Fibroblast of upper back skin (primary cell): ENCODE measurements around the gene TEX19.
"Not testable (repeated sequence)": the region's sequence is repeated elsewhere in the genome, so short reads cannot be mapped to it uniquely, and the experiment has no call there.

Experiments used
- DNase-seq: peaks from one replicate; pipeline ENCODE4 v3.0.0-alpha.2; 2013

TEX19 gene

DNA sequence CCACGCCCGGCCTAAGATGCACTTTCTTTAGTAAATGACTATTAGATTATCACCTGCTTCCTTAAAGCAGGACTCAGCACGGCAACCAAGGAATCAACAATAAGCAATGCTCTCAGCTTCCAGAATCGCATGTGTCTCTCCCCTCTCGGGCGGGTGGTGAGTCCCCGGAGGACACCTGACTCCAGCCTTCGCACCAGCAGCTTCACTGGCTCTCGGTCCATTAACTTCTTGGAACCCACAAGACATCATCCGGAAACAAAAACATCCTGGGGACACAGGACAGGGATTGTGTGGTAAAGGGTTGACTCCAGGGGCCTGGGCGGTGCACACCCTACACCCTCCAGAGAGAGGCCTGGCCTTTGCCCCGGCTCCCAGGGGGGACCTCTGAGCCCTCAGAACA, 35.2 kb downstream of the TEX19 start:
- no peak for DNase-seq

DNA sequence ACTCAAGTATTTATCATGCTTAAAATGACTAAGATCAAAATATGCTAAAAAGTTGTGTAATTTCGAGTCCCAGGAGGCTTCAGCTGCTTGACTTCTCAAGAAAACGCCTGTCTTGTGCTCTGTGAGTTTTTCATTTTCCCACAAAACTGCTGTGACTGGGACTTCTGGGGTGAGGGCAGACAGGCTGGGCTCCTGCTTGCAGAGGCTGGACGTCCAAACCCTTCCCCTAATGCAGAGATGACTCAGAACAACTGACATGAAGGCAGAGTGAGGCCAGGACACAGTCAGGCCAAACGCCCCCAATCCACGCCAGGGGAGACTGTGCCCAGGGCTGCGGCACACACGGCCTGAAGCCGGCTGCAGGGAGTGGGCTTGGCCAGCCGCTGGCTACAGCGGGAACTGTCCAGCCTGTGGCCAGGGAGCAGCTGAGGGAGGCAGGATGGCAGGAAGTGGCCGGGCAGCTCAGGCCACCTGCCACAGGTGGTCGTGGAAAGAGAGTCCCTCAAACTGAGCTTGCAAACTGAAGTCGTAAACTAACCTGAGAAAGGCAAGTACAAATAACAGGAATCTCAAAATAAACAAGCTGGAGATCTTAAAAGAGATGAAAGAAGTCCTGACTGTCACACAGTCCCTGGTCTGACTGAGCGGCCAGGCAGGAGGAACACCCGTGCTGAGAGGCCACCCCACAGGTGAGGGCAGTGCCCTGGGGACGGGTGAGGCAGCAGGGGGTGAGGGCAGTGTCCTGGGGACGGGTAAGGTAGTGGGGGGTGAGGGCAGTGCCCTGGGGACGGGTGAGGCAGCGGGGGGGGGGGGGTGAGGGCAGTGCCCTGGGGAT, 37.8 kb downstream of the TEX19 start:
- DNase-seq, result peak; percentile 97

DNA sequence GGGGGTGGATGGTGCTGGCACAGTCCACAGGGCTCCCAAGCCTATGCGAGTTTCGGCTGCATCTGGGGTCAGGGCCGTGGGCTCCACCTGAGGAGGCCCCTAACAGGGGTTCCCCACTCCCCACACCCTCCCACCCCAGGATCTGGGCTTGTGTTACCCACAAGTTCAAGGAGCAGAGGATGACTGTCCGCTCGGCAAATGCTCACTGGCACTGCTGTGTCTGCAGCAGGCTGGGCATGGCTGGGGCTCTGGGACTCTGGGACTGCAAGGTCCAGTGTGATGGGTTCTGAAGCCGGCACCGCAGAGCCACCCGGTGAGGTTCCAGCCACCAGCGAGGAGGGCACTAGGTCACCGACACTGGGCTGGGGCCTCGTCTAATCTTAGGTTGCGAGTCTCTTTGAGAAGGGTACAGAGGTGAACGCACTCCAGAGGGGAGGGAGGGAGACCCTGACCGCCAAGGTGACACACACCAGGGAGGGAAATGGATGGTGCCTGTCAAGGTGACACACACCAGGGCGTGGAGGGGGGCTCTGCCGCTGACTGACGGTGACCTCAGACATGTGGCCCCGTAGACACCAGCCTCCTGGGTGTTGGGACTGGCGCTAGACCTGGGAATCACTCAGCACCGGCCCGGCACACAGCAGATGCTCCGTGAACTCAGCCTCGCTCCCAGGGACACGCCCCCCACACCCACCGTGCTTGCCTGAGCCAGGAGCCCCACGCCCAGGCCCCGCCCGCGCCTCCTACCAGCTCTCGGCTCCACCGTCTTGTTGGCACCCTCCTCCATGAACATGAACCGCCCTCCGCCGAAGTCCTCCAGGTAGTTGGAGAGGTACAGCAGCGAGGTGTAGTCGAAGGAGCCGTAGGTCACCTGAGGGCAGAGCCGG, 38.6 kb downstream of the TEX19 start:
- no peak for DNase-seq

DNA sequence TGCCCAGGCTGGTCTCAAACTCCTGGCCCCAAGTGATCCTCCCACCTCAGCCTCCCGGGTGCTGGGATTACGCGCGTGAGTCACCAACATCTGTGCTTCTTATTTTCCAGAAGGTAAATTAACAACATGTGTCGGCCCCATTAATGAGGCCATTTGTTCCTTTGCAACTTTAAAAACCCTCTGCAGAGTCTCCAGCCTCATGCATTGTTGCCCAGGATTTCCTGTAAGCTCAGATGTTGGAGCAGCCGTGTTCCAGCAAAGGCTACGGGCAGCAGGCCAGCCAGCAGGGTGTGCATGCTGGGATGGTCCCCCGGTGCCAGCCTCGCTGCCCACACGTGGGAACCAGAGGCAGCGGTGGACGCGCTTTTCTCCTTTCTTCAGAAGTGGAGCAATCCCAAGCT, 40.0 kb downstream of the TEX19 start:
- peak; percentile 95 for DNase-seq

DNA sequence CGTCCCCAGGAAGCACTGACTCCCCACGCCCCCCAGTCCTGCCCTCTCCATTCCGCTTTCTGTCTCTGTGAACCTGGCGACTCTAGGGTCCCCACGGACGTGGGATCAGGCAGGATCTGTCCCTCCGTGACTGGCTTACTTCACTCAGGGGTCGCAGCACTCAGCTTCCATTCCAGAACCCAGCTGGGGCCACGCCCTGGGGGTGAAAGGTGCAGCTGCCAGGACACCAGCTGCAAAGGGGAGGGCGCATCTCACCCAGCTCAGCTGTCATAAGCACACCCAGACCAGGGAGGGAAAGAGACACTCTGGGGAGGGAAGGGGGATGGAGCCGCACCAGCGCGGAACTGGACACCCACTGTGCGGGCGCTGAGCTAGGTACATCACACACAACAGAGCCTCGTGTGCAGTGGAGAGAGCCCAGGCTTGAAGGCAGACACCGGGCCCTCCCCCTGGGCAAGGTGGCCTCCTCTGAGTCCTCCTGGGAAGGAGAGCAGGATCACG, 40.6 kb downstream of the TEX19 start:
- no peak for DNase-seq

DNA sequence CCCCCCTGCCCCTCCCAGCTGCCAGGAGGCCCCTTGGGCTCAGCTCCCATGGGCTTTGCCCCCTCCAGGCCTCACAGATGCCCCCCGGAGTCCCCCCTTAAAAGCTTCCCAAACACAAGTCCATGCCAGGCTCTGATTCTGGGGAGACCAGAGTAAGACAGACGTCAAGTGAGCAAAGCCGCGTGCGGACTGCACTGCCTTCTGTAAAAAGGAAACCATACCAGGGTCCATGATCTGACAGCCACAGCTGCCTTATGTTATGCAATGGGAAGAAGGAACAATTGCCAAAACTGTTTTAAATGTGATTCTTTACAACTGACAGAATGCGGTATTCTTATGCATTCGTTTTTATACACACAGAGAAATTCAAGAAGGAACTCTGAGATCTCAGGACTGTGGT, 41.2 kb downstream of the TEX19 start:
- DNase-seq, result peak; percentile 52

DNA sequence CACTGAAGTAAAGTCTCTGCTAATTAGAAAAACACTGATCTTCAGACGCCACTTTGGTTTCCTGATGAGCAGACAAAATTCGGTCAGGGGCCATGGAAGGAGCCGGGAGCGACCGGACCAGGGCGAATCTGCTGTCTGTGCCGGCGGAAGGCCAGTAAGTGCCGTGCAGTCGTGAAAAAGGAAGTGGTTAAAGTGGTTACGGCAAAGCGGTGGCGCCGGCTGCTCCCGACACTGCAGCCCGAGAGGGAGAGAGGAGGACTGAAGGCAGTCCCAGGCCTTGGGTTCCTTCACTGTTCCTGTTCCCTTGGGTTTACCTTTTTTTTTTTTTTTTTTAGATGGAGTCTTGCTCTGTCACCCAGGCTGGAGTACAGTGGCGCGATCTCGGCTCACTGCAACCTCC, 41.8 kb downstream of the TEX19 start:
- peak; percentile 26 for DNase-seq

DNA sequence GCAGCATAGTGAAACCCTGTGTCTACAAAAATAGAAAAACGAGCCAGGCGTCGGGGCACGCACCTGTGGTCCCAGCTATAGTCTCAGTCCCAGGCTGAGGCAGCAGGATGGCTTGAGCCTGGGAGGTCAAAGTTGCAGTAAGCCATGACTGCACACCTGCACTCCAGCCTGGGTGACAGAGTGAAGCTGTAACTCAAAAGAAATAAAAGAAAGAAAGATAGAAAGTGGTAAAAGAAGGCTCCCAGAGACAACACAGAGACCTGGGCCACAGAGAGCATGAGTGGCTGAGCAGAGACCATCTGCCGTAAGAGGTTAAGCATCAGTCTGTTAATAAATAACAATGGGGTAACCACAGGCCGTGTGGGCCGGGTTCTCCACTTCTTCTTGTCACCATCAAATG, 43.8 kb downstream of the TEX19 start:
- no peak for DNase-seq

DNA sequence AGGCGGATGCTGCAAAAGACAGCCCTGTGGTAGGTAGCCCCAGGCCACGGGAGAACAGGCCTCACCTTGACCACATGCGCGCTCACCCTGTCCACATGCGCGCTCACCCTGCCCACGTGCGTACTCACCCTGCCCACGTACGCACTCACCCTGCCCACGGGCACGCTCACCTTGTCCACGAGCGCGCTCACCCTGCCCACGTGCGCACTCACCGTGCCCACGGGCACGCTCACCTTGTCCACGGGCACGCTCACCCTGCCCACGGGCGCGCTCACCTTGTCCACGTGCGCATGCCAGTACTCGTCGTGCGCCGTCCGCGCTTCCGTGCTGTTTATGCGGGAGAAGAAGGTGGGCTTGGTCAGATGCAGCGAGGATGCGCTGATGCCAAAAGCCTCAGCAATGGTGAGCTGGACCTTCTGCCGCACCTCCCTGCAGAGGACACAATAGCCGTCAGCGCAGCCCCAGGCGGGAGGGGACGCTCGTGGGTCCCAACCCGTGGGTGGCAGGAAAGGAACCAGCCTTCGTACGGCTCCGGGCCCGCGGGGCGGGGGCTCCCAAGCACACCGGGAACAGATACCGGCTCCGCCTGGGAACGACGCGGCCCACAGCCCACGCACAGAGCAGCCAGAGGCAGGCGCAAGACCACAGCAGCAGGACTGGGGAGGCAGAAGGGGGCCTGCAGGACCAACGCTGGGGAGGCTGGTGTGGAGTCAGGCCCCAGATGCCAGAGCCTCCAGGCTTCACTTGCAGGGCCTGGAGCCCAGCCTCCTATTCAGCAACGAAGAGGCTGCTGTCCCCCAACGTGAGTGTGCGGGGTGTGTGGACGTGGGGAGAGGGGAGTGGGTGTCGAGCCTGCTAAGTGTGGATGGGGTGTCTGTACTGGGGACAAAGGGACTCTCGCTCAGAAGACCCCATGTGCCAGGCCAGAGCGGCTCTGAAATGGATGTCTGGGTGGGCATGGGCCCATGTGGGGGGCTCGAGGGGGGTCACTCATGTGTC, 44.9 kb downstream of the TEX19 start:
- no peak for DNase-seq

DNA sequence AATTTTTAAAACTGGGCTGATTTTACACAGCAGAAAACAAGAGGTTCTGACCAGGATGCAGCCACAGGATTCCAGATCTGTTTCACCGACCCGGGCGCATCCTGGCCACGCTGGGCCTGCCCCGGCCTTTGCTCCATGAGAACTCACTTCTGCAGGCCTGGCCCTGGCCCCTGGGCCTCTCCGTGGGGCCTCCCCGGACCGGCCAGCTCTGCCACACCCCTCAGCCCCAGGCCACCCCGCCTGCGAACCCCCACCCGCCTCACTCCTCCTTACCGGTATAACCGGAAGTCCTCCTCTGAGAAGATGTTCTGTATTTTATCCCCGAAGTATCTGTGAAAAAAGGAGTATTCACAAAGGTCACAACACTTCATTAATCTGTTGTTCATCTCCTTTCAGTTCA, 46.0 kb downstream of the TEX19 start:
- DNase-seq, result no peak

DNA sequence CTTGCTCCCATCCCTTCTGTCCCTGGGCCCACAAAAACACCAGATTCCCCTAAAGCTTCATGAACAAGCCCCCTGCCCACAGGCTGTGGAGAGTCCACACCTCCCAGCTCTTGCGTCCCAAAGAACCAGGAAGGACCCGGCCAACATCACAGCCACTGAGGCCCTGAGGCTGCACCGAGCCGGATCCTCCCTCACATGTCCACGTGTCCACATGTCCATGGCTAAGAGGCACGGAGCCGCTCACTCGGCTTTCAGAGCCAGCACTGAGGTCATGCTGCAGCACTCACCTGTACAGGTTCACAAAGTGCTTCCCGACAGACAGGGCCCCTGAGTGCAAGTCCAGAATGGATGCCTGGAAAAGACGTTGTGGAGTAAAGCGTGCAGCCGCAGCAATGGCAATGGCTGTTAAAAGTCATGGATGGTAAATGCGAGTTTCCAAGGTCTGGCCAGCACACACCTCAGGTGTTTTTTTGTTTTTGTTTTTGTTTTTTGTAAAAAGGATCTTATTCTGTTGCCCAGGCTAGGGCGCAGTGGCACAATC, 47.2 kb downstream of the TEX19 start:
- no peak for DNase-seq

DNA sequence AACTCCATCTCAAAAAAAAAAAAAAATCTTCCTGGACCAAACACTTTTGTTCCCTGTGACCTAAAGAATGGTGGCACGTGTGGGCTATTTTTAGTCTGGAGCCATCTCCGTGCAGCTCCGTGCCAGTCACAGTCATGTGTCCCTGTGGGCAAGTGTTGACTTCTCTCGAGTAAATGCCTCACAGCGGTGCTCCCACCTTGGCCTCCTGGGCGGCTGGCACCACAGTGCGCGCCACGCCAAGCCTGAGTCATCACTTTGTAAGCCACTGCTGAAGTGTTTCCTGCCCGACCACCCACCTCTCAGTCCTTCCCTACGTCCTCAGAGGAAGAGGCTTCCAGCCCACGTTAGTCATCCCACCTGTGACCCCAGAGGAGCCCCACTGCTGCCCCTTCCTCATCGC, 48.2 kb downstream of the TEX19 start:
- no peak for DNase-seq

DNA sequence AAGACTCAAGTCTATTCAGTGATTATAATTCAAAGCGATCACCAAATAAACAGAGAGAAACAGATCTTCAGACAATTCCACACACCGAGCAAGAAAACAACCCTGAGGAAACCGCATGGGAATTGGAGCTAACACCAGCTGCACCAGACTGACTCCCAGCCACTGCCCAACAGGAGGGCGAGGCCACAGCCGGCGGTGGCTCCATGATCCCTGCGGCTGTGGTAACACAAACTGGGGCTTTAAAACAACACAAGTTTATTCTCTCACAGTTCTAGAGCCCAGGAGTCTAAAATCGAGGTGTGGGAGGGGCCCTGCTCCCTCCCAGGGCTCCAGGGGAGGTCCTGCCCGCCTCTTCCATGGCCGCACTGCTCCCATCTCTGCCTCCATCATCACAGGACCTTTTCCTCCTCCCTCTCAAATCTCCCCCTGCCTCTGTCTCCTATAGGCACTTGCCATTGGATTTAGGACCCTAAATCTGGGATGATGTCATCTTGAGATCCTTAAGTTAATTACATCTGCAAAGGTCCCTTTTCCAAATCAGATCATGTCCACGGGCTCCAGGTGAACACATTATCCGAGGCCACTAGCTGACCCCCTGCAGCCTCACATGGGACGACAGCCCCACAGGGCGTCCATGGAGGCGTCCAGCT, 49.4 kb downstream of the TEX19 start:
- DNase-seq, result no peak

DNA sequence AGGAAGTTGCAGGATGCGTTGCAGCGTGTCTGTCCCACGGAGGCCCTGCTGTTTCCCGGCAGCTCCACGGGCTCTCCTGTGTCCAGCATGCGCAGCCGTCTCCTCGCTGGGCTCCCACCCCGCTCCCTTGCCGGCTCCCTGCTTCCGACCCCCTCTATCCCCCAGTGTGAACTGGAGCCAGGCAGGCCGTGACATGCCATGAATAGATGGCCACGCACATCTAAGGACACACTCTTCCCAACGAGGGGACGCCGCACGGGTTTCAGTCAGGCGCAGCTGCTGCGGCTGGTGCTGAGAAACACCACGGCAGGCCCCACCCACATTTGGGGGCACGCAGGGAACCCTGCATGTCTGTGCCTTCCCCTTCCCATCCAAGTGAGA, 49.9 kb downstream of the TEX19 start:
- no peak for DNase-seq

DNA sequence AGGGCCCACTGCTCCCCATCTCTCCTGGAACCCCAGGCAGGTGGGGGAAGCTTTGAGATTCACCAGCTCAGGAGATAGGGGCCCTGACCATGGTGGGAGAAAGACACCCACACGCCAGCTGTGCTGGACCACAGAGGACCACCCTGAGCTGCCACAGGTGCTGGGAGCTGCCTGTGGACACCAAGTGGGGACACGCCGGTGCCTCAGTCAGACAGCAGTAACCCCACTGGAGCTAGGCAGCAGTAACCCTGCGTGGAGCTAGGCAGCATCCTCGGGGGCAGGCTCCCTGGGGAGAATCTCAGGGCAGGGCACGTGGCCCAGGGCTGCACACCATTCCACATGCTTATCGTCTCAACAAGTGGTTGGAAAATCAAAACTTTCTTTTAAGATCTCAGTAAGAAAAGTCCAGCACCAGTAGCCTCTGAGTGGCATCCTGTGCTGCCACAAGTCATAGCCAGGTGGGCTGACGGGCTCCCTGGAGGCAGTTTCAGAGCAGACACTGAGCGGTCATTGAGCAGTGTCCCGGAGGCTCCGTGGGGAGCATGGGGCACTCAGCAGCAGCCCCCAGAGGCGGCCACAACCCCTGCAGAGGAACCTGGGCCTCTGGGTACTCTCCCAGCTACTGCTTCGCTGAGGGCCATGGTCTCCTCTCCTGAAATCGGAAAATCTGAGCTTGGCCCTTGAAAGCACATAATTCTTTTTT, 51.1 kb downstream of the TEX19 start:
- no peak for DNase-seq

DNA sequence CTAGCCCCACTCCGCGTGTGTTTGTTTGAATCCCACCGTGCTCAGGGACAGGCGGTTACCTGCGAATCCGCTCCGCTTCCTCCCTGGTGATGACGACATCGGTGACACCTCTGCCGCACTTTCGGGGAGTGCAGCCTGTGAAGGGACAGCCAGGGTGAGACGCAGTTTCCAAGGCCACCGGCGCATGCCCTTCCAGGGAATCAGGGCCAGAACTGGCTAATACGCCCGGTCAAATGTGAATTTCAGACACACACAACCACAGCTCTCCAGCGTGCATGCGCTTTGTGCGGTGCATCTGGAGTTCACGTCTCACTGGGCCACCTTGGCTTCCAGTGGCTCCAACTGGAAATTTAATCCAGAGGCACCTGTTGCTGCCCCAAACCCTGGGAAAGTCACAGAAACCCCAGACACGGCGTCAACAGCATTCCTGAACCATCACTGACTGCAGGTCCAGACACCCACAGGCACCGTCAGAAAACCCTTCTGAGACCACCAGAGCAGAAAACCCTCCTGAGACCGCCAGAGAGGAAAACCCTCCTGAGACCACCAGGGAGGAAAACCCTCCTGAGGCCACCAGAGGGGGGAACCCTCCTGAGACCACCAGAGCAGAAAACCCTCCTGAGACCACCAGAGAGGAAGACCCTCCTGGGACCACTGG, 52.5 kb downstream of the TEX19 start:
- no peak for DNase-seq

DNA sequence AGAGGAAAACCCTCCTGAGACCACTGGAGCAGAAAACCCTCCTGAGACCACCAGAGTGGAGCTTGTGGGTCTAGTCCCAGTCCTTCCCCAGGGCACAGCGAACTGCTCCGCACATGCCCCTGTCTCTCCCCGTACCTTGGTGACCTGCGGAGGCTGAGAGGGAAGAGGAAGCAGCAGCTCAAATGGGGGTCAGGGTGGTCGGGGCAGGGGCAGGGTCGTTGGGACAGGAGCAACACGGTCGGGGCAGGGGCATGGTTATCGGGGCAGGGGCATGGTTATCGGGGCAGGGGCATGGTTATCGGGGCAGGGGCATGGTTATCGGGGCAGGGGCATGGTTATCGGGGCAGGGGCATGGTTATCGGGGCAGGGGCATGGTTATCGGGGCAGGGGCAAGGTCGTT, 53.0 kb downstream of the TEX19 start:
- DNase-seq, result not testable (repeated sequence)

DNA sequence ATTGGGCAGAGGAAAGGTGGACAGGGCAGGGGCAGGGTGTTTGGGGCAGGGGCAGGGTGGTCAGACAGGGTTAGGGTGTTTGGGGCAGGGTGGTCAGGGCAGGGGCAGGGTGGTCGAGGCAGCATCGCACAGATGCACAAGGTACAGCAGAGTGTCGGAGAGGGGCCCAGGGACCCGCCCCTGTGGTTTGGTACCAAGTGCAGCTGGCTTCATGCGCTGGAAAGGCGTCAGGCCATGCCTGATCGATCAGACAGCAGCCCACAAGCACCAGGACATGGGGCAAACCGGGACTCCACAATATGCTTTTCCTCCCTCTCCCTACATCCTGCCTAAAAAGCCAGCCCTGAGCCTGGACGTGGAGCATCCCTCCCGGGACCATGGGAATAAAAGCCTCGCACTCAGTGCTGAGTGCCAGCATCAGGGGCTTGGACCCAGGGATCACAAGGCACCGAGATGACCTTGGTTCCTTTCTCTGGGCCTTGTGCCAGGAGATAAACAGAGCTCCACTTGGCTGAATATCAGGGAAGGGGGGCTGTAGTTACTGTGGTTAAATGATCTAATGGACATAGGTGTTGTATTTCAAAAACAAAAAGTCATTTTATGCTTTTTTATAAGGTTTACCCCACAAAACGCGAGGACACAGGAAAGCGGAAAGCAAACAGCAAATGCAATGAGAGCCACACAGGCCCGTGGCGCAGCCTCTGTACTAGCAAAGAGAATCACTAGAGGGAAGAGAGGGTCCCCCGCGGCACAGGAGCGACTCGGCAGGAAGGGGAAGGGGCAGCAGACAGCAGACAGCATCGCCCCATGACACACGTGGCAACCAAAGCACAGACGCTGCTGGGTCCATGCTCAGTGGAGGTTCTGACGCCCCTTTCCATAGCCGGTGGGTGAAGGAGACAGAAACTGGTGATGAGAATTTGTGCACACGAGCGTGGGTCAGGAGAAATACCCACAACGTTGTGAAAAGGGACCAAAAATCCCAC, 53.8 kb downstream of the TEX19 start:
- no peak for DNase-seq
